ENCODE measurements around the gene PSMB2. TPM values are rescaled to one million over a fixed set of nuclear protein-coding genes. Genes with fewer than 3 reads are reported as not detected.

Gene PSMB2
- total RNA-seq, 1 experiment from 2014 or later: 86.0 TPM

- Histone ChIP-seq H3K23ac (ENCODE audit: insufficient read length, low read depth, low read length) (no peak overlapping the region), H3K9ac (ENCODE audit: extremely low read depth, insufficient read length, low read length) (no peak overlapping the region), H3K4ac (ENCODE audit: low read depth, low read length) (no peak overlapping the region), H2BK120ac (ENCODE audit: low read depth, low read length, poor library complexity, severe bottlenecking) (no peak overlapping the region), H2AFZ (ENCODE audit: low read length) (no peak overlapping the region), H2BK20ac (ENCODE audit: low read depth, low read length, poor library complexity, severe bottlenecking) (no peak overlapping the region), H4K20me1 (ENCODE audit: control insufficient read depth, insufficient read depth, insufficient read length) (no peaks in the 10 kb centered on the region), H3K4me2 (ENCODE audit: insufficient read depth, insufficient read length, low read length) (no peak overlapping the region), H2BK12ac (ENCODE audit: insufficient read length, low read depth, low read length) (no peak overlapping the region), H3K23me2 (ENCODE audit: insufficient read length, low read depth, low read length, poor library complexity, severe bottlenecking) (peaks cover 17% of the 10 kb centered on the region), H2BK15ac (ENCODE audit: low read depth, low read length) (no peak overlapping the region), H3T11ph (ENCODE audit: low read length) (no peak overlapping the region), H3K27me3 (ENCODE audit: insufficient read depth, low read length) (no peaks in the 10 kb centered on the region), H3K27ac (ENCODE audit: insufficient read length, low read depth, low read length) (no peak overlapping the region), H3K18ac (ENCODE audit: insufficient read length, low read depth, low read length) (no peak overlapping the region), H3K79me1 (ENCODE audit: insufficient read depth, low read depth, low read length, poor library complexity, severe bottlenecking) (no peaks in the 10 kb centered on the region), H4K5ac (ENCODE audit: insufficient read length, low read depth, low read length) (no peak overlapping the region), H3K14ac (ENCODE audit: insufficient read depth, low read length) (no peak overlapping the region), H2BK5ac (ENCODE audit: insufficient read length, low read length) (no peak overlapping the region), H2AK5ac (ENCODE audit: insufficient read length, low read length) (no peak overlapping the region), H3K9me3 (ENCODE audit: control insufficient read depth, low read depth, low read length) (no peaks in the 10 kb centered on the region), H4K91ac (ENCODE audit: insufficient read length, low read depth, low read length) (no peak overlapping the region), H3K79me2 (ENCODE audit: insufficient read depth, low read length) (peaks cover 6% of the 10 kb centered on the region; the same call in 1 of the 2 replicates), H3K56ac (ENCODE audit: insufficient read length, low read depth, low read length) (no peak overlapping the region), H4K8ac (replicated peaks; ENCODE audit: insufficient read length, low read depth, low read length) (no peak overlapping the region), H3K4me1 (ENCODE audit: insufficient read depth, low read length) (peaks cover 5% of the 10 kb centered on the region; the same call in 1 of the 2 replicates)
- no peak for DNase-seq
- H3K27me3 Mint-ChIP-seq (ENCODE audit: low read depth): no peaks in the 10 kb centered on the region
- TF ChIP-seq CTCF (conservative IDR thresholded peaks at IDR 0.05): no peak
- no peak overlapping the region for H3K27ac Mint-ChIP-seq
- peaks cover 0 to 4% of the 10 kb centered on the region in 2 experiments; a peak in 2 of 5 replicates for H3K9me3 Mint-ChIP-seq
- peaks cover 27 to 34% of the 10 kb centered on the region in 2 experiments for H3K4me1 Mint-ChIP-seq
- no CpG with 5 or more reads among the region's 44 CpGs for WGBS (ENCODE audit: extremely low coverage, insufficient read length, low lambda C conversion rate)
- H3K4me3 Mint-ChIP-seq: no peak overlapping the region
- peaks cover 23 to 56% (median 44%) of the 10 kb centered on the region in 3 experiments for H3K36me3 Mint-ChIP-seq (ENCODE audit: insufficient read depth in 1 of 3, low read depth in 3 of 3)
Observed at GRCh38 chr1:35560256-35561225, 80.8 kb downstream of the PSMB2 start.

All from H9 (cell line).